Stimulated activated CD8-positive, alpha-beta memory T cell treated with anti-CD3 and anti-CD28 coated beads, Interleukin-4, amount 100 ng/mL, for 48 hours (primary cell): ENCODE data around the gene BTNL2.

Experiments
- DNase-seq: peaks from one replicate; pipeline ENCODE4 v3.0.0-alpha.2; 2020

Gene BTNL2

DNA sequence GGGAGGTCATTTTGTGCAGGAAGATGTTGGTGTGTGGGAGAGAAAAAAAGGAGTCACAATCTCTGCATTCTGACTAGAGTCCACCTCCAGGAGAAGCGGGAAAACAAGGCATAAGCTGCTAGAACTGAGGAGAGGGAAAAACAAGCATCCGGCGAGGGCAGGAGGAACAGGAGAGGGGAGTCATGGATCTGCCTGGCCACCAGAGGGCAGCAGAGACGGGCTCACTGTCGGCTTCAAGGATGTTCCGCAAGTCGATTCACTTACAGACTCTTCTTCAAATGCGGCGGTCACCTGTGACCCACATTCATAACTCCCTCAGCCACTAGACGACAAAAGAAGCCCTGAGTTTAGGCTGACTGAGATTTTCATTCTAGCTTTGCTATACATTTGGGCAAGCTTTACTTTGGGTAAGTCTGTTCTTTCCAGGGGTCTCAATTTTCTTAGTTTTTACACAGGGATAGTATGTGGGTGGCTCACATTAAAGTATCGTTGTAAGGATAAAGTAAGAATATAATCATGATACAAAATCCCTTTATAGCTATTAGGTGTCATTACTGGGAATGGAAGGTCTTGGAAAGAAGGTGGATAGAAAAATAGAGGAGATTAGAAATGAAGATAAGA is 6.6 kb upstream of the BTNL2 start:
- DNase-seq = peak; percentile 91

DNA sequence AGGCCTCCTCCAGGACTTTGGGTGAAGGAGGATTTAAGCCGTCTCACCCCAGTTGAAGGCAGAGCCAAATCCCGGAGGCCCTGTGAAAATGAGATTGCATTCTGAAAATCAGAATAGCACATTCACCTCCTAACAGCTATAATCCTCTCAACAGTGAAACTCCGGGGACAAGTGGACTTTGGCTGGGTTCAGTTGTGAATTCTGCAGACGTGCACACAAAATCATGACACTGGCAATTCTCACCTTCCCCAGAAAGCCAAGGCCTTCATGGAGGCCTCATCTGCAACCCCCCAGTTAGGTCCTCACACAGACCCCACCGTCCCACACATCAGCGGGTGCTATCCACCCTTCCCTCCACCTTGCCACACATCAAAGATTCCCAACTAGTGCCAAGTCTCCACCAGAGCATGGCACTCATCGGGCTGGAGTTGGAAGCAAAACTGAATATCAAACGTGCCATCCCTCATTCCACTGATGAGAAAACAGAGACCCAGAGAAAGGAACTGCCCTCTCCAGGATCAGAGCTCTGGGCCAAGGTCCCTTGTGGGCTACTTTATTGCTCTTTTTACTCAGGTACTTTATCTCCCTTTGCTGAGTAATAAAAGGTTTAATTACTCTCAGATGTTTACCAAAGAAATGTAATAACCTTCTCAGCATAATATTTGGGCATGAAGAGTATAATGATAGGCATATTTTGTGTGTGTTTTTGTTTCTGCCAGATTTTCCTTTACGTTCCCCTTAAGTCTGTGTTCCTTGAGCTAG is 4.8 kb upstream of the BTNL2 start:
- no peak for DNase-seq

DNA sequence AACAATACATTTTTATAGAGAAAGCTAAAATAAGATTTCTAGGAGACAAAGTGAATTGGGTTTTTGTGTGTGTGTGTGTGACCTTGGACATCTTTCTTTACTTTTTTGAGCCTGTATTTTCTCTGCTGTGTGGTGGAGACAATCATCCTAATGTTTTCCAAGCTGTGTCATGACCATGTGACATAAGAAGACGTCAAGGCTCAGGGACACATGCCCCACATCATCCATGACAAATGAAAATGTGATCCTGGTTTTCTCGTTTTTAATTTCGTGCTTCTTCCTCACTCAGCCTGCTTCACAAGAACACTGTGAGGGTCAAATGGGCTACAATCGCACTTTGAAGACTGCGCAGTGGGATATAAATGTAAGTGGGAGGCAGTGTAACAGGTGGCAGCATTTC is 3.9 kb upstream of the BTNL2 start:
- no peak for DNase-seq

DNA sequence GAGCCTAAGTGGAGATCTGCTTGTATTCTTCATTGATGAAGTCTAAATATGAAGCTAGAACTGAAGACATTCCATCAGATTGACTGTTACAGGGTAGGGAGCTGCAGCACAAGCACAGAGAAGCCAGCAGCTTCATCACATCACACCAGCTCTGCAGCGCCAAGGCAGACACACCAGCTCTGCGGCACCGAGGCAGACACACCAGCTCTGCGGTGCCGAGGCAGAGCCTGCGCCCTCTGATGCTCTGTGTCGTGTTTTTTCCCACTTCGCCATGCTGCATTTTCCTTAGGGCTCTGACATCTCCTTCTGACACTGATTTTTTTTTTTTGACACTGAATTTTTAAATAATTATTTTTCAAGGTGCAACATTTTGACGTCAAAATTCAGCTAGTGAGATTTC is 784 bp downstream of the BTNL2 start:
- no peak for DNase-seq

DNA sequence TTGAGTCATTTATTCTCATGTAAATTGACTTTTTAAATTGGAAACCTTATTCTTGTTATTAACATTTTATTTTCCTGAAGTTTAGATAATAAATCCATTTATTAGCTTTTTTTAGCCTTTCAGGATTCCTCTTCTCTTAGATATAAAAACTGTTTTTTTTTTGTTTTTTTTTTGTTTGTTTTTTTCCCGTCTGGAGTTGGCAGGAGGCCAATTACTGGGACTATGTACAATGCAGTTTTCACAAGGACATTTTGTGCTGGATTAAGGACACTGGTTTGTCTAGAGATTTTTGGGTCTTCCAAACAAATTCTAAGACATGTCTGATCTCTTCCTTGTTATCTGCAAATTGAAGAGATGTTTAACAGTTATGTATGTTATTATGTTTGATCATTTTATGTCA is 1.3 kb downstream of the BTNL2 start:
- no peak for DNase-seq

DNA sequence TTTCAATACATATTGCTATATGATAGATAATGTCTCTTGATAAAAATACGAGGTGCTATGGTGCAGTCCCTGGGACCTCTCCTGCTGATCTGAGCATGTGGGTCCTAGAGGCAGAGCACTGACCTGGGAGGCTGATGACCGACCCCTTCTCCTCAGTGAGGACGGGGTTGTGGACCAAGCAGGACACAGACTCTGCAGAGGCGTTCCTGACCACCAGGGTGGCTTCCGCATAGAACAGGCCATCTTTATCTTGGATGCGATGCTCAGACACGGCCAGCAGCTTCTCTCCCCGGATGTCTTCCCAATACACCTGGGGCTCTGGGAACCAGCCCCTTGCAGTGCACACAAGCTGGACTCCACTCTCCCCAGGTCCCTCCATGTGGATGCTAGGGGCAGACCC is 4.2 kb downstream of the BTNL2 start:
- DNase-seq = no peak

DNA sequence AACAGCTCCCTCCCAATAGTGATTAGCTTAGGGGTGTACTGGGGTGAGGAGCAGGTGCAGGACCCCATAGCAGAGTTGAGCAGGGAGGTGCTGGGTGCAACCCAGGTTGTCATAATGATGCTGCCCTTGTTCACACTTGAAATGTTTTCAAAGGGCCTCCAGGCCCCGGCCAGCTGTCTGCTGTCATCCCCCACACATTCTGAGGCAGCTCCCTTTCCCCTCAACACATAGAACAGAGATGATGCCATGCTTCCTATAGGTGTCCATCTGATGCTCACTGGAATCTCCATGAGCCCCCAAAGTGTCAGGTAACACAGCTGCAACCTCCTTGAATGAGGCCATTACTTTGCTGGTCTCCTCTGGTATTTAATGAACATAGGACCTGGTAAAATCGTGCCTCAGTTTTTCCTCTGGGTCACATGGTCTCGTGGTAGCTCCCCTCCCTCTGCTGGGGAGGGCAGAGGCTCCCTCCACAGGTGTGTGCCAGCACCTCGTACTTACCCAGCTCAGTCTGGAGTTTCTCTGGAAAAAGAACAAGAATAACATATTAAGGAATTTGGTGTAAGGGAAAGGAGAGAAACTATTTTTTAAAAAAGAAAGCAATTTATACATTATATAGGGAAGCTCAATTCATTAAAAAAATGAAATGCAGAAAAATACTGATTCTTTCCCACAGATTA is 5.6 kb downstream of the BTNL2 start:
- no peak for DNase-seq

DNA sequence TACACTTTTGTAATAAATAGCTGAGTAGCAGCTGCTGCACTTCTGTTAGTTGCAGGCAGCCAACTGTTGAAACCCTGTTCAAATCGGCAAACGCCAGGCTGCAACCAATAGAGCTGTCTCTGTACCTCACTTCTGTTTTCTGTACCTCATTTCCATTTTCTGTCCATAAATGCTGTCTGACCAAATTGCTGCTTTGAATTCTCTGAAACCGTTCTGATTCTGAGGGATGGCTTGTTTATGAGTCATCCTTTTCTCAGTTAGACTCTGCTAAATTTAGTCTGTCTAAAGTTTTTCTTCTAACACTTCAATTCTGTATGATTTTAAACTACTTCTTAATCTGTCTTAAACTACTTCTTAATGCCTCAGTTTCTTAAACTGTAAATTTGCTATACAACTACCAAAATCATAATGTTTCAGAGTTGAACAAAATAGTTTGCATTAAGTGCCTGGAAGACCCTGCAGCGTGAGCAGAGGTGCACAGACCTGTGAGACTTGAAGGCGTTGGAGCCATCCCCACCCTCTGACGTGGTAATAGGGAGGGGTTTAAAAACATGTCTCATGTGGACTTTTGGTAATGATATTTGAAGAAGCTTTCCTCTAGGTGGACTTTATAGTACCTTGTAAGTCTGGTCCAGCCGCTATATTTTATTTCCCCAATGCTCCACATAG is 9.6 kb downstream of the BTNL2 start:
- DNase-seq = no peak

DNA sequence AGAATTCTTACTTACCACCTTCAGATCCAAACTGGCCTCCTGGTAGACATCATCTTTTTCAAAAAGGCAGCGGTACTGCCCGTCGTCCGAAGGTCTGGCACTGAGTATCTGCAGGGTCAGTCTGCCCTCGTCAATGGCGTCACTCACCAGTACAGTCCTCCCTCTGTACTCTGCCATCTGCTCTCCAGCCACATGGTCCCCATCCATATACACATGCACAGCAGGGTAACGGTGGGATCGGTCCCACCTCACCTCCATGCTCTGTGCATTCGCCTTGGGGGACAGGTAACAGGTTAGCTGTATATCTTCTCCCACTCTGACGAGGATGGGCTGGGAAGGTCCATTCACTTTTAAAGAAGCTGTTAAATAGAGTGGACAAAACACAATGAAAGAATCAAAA is 11.0 kb downstream of the BTNL2 start:
- no peak for DNase-seq

DNA sequence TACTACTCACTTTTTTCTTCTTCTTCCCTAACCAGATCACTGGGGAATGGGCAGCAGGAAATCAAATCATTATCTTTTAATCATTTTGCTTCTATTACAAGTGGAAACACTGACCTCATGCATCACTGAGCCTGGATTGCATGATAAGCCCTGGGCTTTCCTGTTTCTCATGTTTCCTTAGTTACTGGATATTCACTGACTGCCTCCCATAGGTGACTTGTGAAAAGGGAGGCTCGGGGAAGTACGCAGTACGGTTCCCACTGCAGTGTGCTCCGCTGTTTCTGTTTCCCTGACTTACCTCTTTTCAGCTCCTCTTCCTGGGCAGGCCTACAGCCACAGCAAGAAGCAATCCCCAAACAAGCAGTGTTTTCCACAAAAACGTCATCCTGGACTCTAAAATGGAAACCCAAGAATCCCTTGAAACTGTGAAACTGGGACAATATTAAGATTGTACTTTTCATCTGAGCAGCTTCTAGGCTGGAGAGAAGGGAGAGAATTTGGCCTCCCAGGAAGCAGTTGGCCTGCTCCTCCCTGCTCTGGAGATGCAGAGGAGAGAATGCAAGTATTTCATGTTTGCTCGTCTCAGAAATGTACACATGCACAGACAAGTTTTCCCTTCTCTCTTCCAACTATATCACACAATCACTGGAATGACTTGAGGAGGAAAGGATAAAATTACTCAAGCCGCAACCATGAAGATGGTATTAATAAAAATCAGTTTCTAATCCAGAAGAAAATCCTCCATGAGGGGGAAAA is 13.1 kb downstream of the BTNL2 start:
- no peak for DNase-seq

DNA sequence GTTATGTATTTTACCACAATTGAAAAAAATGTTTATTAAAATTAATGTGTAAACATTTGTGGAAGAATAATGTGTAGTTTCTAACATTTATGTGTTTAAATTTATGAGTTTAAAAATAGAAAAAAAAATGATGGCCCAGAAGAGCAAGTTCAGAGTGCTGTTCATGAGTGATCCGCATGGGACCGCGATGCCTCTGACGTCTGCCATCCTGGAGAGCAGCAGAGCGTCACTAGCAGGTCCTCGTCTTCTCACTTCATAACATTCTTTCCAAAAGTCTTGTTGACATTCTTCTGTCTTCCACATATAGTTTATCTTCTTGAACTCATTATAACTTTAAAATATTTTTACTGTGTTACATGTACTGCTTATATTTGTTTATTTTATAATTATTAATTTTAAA is 15.5 kb downstream of the BTNL2 start:
- no peak for DNase-seq

DNA sequence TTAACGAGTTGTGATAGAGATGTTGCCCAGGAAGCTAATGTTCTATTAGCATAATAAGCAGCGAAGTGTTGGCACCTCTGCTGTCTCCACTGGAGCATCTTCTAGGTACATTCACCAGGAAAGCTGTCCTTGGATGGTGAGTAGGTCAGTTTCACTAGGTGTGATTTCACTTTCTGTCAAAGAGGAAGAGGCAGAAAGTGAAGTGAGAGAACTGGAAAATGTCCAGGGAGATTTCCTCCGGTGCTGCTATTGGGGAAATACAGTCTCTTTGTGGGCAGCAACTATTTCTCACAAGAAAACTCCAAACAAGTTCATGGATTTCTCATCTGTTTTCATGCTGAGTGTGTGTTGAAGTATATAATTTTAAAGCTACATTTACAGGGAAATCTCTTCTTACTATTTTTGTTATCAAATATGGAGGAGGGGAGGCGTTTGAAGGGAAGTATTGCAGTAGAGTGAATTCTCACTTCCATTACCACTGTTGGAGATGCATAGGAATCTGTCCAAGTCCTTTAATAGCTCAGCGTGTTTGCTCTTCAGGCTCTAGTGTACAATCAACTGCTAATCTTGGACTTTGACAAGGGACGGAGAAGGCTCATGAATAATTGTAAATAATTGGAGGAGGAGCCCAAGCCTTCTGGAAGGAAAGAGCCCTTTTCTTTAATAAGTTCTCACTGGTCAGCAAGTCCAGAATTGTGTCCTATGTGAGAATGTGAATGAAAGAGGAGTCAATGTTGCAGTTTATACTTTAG is 19.2 kb downstream of the BTNL2 start:
- DNase-seq = no peak

DNA sequence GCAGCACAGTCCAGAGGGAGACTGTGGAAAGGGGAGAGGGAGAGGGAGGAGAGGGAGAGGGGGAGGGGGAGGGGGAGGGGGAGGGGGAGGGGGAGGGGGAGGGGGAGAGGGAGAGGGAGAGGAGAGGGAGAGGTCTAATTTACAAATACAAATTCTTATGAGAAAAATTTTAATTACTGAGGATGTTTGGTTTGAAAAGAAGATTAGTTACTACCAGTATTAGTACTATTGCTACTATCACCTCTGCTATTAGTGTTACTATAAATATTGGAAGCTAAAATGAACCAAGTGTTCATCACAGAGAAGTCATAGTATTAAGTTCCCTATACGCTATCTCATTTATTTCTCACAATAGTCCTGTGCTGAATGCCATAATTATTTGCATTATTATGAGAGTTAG is 20.9 kb downstream of the BTNL2 start:
- DNase-seq = no peak

DNA sequence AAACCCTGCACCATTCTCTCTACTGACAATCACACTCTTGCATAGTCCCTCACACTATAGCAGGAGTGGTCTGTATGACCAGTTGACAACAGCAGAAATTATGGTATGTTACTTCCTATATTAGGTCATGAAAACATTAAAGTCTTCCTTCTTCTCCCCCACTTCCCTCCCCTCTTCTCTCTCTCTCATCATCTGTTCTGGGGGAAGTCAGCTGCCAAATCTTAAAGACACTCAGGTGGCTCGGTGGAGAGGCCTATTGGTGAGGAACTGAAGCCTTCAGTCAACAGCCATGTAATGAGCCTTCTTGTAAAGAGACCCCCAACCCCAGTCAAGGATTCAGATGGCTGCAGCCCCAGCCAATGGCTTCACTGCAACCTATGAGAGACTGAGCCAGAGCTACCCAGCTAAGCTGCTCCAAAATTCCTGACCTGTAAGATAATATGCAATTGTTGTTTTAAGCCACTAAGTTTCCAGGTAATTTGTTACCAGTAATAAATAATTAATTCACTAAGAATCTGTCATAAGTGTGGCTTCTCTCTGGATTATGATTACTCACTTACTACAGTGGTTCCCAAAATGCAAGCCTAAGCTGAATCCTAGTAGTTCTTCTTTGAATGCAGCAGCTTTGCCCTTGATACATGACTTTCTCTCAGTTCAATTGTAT is 24.1 kb downstream of the BTNL2 start:
- DNase-seq = no peak

DNA sequence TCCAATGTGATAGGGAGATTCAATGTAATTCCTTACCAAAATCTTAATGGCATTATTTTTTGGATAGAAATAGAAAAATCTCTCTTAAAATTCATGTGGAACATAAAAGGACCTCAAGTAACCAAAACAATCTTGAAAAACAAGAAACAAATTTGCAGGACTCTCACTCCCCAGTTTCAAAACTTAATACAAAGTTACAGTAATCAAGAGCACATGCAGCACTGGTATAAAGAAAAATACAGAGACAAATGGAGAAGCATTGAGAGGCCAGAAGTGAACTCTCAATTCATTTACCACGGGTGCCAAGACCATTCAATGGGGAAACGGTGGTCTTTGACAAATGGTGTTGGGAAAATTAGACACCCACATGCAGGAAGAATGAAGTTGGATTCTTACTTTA is 27.4 kb downstream of the BTNL2 start:
- no peak for DNase-seq

DNA sequence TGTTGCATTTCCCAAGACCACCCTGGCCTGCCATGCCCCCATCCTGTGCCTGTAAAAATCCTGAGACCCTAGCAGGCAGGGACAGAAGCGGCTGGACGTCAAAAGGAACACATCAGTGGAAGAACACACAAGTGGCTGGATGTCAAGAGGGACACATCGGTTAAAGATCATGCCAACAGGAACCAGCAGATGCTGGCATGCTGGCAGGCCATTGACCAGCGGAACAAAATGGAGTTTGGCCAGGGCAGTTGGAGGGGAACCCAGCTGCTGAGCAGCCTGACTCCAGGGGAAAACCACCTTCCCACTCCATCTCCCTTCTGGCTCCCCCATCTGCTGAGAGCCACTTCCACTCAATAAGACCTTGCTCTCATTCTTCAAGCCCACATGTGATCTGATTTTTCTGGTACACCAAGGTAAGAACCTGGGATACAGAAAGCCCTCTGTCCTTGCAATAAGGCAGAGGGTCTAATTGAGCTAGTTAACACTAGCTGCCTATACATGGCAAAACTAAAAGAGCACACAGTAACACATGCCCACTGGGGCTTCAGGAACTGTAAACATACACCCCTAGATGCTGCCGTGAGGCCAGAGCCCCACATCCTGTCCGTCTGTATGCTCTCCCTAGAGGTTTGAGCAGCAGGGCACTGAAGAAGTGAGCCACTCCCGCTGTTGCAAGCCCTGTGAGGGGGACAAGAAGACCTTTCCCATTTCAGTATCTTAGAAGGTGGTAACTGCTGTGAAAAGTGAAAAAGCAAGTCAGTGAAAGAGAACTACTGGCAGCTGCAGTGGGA is 31.0 kb downstream of the BTNL2 start:
- DNase-seq = no peak

DNA sequence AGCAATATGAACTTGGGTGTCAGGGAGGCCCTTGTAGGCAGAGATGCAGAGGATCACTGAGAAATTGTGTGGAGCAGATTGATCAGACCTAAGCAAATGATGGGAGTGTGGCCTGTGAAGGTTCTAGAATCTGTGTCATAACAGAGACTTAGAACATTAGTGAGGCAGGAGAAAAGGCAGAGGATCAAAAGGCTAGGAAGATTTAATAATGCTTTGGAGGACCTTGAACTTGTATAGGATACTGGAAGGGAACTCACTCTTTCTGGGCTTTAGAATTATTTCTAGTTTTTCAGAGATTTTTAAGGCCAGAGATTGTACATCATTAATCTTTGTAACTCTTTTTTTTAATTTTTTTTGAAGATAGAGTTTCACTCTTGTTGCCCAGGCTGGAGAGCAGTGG is 35.2 kb downstream of the BTNL2 start, which contains the start of gene TSBP1:
TSS of gene TSBP1 (minus strand) at position 101 of the 400 bp plus-strand sequence. CDS start 197 bp downstream, outside the sequence.
- DNase-seq = no peak

DNA sequence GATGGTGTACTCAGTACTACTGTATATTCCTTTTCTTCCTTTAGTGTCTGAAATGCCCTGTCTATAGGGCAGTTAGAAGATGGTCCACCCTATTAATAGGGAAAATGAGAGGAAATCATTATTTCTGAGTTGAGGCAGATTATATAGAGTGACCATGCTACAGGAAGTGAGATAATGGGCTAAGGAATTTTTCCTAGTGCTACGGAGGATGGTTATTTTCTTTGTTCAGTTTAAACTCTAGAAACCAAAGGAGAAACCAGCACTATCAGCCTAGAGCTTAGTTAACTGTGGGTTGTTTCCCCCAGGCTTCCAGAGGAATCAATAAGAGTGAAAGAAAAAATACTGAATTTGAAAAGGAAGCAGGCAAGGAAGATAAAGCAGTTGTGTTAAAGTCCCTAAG is 35.8 kb downstream of the BTNL2 start:
- no peak for DNase-seq

DNA sequence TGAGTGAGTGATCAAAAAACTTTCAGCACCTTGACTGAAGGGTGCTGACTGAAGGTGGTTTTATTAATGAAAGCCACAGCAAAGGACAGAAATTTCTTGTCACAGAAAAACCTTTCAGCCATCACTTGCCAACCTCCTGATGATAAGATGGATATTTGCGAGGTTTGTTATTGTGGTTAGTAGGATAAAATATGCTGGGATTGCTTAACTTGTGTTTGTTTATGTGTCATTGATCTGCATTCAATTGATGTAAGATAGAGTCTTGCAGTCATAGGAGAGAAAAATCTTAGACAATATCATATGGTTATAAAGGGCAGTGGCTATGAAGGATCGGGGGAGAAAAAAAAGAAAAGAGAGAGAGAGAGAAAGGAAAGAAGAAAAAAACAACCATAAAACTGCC is 36.5 kb downstream of the BTNL2 start:
- DNase-seq = no peak

DNA sequence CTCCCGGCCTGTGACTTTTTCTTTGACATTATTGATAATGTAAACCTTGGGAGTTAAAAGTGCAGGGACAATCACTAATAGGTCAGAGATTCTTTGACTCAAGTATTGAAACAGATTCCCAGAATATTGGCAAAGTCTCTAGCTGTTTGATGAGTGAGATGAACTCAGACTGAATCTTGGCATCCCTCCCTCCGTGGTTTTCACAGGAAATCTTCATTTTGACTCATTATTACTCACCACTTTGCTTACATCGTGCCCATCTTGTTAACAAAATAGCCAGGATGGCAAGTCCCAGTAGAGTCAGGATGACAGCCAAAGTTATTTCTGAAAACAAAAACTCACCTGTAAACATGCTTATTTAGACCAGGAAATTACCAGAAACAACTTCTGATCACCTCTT is 37.3 kb downstream of the BTNL2 start:
- DNase-seq = no peak

DNA sequence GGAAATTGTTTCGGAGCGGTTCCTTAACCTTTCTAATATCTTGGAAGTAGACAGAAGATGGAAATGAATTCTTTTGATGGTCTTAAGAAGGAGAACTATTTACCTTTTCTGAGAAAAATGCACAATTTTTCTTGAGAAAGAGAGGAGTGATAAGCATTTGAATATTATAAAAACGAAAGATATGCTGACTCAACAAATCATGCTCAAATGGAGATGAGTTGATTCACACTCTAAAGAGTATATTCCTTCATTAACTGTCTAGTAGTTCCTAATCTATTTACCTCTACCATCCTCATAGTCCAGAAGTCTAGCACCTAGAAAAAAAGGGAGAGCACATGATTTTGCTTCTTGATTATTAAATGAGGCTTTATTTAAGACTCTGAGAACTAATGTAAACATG is 39.3 kb downstream of the BTNL2 start:
- DNase-seq = no peak
